ENCODE data around the gene PODN. TPM values are rescaled to one million over a fixed set of nuclear protein-coding genes. Genes with fewer than 3 reads are reported as not detected.

The PODN gene
- total and polyA plus RNA-seq, 5 experiments from 2014 or later, result 0.35 TPM; not detected in 4

DNA sequence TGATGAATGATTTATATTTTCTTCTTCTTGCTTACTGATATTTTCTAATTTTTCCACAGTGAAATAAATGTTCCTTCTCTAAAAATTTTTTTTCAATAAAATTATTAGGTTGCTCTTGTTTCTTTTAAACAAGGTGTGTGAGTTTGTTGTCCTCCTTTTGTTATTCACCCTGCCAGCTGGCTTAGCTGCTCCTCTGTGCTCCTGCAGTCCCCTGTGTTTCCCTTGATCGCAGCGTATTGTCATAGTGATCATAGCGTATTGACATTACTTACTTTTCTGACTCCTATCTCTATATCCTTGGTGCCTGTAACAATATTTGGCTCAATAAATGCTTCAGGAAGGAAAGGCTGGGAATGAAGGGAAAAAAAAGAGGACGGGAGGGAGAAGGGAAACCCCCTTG lies 24.9 kb upstream of the PODN start:
- H3K27ac Mint-ChIP-seq, result no peak overlapping the region
- no peaks in the 10 kb centered on the region for H3K9me3 Mint-ChIP-seq

DNA sequence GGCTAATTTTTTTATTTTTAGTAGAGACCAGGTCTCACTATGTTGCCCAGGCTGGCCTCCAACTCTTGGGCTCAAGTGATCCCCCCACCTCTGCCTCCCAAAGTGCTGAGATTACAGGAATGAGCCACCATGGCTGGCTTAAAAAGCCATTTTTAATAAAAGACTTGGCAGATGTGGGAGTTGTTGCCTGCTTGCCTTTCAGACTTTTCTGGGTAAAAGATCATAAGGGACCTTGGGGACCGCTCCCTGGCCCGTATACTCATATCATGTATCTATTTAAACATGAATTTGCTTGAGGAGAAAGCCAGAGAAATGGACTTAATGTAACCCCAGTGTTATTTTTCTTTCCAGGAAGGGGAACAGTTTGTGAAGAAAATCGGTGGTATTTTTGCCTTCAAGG lies 23.4 kb upstream of the PODN start:
- Mint-ChIP-seq H3K9me3 (no peaks in the 10 kb centered on the region), H3K4me3 (no peak overlapping the region), H3K27me3 (no peaks in the 10 kb centered on the region), H3K36me3 (peaks cover 7 to 63% (median 27%) of the 10 kb centered on the region in 3 donors), H3K4me1 (peaks cover 0 to 8% (median 1%) of the 10 kb centered on the region in 4 donors), H3K27ac (peak overlapping the region in 1 of 10 donors; percentile 57)
- no peak for DNase-seq
- POLR2A ChIA-PET, result no interaction called here
- ATAC-seq, result no peak

More for the DNA sequence above, 24.9 kb upstream of the PODN start:
- ATAC-seq (no peak), DNase-seq (no peak)
- peaks cover 7 to 62% (median 31%) of the 10 kb centered on the region in 3 donors for H3K36me3 Mint-ChIP-seq
- H3K4me1 Mint-ChIP-seq, result peaks cover 2 to 12% (median 4%) of the 10 kb centered on the region in 4 donors
- POLR2A ChIA-PET, result no interaction called here
- H3K27me3 Mint-ChIP-seq, result no peaks in the 10 kb centered on the region
- H3K4me3 Mint-ChIP-seq, result no peak overlapping the region

GRCh38 chr1:53043271-53043670 lies 18.7 kb upstream of the PODN start:
- DNase-seq (no peak), ATAC-seq (no peak)
- H3K27ac Mint-ChIP-seq, result no peak overlapping the region
- H3K27me3 Mint-ChIP-seq, result no peaks in the 10 kb centered on the region
- H3K4me3 Mint-ChIP-seq, result no peak overlapping the region
- H3K9me3 Mint-ChIP-seq, result no peaks in the 10 kb centered on the region
- peaks cover 0 to 9% (median under 1%) of the 10 kb centered on the region in 4 donors for H3K4me1 Mint-ChIP-seq
- POLR2A ChIA-PET, result no interaction called here
- peaks cover 7 to 79% (median 24%) of the 10 kb centered on the region in 3 donors for H3K36me3 Mint-ChIP-seq

DNA sequence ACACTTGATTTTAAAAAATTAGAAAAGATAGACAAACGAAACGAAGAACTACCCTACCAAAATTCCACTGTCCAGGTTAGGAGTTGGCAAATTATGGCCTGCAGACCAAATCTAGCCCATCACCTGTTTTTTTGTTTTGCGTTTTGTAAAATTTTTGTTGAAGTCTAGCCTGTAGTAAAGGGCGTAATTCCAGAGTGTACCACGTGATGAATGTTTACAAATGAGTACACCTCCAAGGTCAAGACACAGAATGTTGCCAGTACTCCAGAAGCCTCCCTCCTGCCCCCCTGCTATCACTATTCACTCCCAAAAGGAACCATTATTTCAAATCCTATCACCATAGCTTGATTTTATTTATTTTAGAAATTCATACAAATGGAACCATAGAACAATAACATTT lies 17.1 kb upstream of the PODN start:
- H3K9me3 Mint-ChIP-seq, result no peaks in the 10 kb centered on the region
- peaks cover 0 to 8% (median under 1%) of the 10 kb centered on the region in 4 donors for H3K4me1 Mint-ChIP-seq
- peaks cover 3 to 80% (median 13%) of the 10 kb centered on the region in 3 donors for H3K36me3 Mint-ChIP-seq
- ATAC-seq (no peak), DNase-seq (no peak)
- POLR2A ChIA-PET, result no interaction called here
- H3K27me3 Mint-ChIP-seq, result no peaks in the 10 kb centered on the region
- H3K4me3 Mint-ChIP-seq, result no peak overlapping the region
- H3K27ac Mint-ChIP-seq, result peak overlapping the region in 1 of 10 donors; percentile 31

- Mint-ChIP-seq H3K4me1 (peaks cover 0 to 2% (median under 1%) of the 10 kb centered on the region in 4 donors), H3K4me3 (no peak overlapping the region), H3K27ac (peak overlapping the region in 3 of 10 donors; percentile 30 to 49 (median 44)), H3K36me3 (peaks cover 0 to 77% (median 16%) of the 10 kb centered on the region in 3 donors), H3K9me3 (no peaks in the 10 kb centered on the region), H3K27me3 (no peaks in the 10 kb centered on the region)
- DNase-seq (no peak), ATAC-seq (no peak)
- POLR2A ChIA-PET, result no interaction called here
Measured at GRCh38 chr1:53046930-53047329, 15.1 kb upstream of the PODN start.

- peaks cover 0 to 2% (median under 1%) of the 10 kb centered on the region in 4 donors for H3K4me1 Mint-ChIP-seq
- peaks cover 0 to 78% (median 27%) of the 10 kb centered on the region in 3 donors for H3K36me3 Mint-ChIP-seq
- no peaks in the 10 kb centered on the region for H3K27me3 Mint-ChIP-seq
- DNase-seq, result no peak
- no peak for ATAC-seq
- peak overlapping the region in 3 of 10 donors; percentile 1 to 61 (median 30) for H3K27ac Mint-ChIP-seq
- no peak overlapping the region for H3K4me3 Mint-ChIP-seq
- H3K9me3 Mint-ChIP-seq, result no peaks in the 10 kb centered on the region
- POLR2A ChIA-PET, result no interaction called here
Measured at GRCh38 chr1:53047737-53048736, 14.0 kb upstream of the PODN start.

DNA sequence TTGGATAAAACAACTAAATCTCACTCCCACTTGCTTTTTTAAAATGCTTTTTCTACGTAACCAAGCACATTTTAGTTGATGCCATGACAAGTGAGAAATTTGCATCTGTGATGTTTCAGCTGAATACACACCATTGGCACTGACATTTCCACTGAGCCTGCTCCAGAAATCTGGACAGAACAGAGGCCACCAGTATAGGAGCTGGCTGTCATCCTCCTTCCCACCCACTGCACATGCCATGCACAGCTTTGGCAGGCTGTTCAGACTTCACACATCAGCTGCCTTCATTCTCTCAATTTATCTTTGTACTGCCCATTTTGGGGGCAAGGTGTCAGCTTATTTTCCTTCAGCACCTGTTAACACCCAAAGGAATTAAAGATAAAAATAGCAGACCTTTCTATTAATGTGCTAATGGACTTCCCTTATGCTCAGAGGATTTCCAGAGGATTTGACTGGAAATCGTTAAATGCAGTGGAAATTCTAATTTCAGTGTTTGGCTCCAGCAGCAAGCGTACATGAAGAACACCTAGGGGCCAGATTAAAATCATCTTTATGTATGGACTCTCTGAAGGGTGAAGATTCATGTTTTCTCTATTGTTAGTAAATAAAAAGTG lies 12.9 kb upstream of the PODN start:
- no peak overlapping the region for H3K4me3 Mint-ChIP-seq
- no peaks in the 10 kb centered on the region for H3K9me3 Mint-ChIP-seq
- H3K27me3 Mint-ChIP-seq, result no peaks in the 10 kb centered on the region
- H3K36me3 Mint-ChIP-seq, result peaks cover 0 to 85% (median 30%) of the 10 kb centered on the region in 3 donors
- POLR2A ChIA-PET, result no interaction called here
- H3K4me1 Mint-ChIP-seq, result peaks cover 0 to 2% (median under 1%) of the 10 kb centered on the region in 4 donors
- H3K27ac Mint-ChIP-seq, result no peak overlapping the region
- no peak for DNase-seq
- no peak for ATAC-seq

DNA sequence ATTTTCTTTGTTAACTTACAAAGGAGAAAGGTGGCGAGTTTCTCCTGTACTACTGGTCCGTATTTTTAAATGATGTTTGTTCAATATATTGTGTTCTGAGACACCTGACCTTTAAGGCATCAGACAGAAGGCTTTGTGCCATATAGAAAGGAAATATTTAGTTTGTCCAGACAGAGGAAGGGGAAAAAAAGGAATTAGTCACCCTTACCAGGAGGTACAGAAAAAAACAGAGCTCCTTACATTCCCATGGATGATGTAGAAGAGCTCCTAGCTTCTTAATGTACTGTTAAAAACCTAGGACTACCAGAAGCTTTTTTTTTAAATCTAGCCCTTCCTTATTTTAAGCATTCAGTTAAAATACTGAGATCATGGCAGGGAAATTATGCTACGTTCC lies 12.4 kb upstream of the PODN start:
- DNase-seq (no peak), ATAC-seq (no peak)
- POLR2A ChIA-PET, result no interaction called here
- Mint-ChIP-seq H3K27ac (no peak overlapping the region), H3K4me1 (peaks cover 0 to 2% (median under 1%) of the 10 kb centered on the region in 4 donors), H3K27me3 (no peaks in the 10 kb centered on the region), H3K9me3 (no peaks in the 10 kb centered on the region), H3K36me3 (peaks cover 0 to 83% (median 31%) of the 10 kb centered on the region in 3 donors), H3K4me3 (no peak overlapping the region)

DNA sequence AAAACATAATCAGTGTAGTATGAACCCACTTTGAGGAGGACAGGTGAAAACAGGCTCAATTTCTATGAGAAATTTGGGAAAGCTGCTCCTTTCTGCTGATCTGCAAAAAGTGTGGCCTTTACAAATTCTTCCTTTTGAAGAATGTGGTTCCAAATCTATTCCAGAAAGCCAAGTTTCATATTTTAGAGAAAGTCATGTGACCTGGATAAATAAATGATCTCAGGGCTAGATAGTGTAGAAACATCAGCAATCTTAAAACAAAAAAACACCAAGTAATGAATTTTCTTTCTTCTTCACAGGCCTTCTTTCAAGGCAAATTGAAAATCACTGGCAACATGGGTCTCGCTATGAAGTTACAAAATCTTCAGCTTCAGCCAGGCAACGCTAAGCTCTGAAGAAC lies 11.7 kb upstream of the PODN start:
- peaks cover 0 to 82% (median 33%) of the 10 kb centered on the region in 3 donors for H3K36me3 Mint-ChIP-seq
- no peak overlapping the region for H3K4me3 Mint-ChIP-seq
- no peaks in the 10 kb centered on the region for H3K27me3 Mint-ChIP-seq
- no peaks in the 10 kb centered on the region for H3K9me3 Mint-ChIP-seq
- DNase-seq, result no peak
- POLR2A ChIA-PET, result no interaction called here
- peaks cover 0 to 2% (median under 1%) of the 10 kb centered on the region in 4 donors for H3K4me1 Mint-ChIP-seq
- ATAC-seq, result no peak
- H3K27ac Mint-ChIP-seq, result peak overlapping the region in 1 of 10 donors; percentile 57

DNA sequence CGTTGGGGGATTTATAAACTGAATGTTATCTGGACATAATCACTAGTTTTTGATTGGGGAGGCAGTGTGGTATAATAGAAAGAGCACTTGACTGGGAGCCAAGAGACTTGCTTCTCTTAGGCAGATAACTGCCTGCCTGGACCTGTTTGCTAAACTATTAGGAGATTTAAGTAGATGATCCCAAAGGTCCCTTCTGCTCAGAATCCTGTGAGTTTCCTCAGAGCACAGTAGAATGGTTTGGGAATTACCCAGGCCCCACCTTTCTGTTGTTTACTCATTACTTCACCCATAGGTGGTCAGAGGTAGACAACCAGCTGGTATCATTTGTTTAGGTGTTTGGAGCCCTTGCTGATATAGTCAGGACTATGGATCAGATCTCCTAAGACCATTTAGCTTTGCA lies 10.3 kb upstream of the PODN start:
- Mint-ChIP-seq H3K4me1 (peaks cover 0 to 2% (median 0%) of the 10 kb centered on the region in 4 donors), H3K36me3 (peaks cover 0 to 71% (median 30%) of the 10 kb centered on the region in 3 donors), H3K9me3 (no peaks in the 10 kb centered on the region), H3K27ac (no peak overlapping the region), H3K27me3 (no peaks in the 10 kb centered on the region), H3K4me3 (no peak overlapping the region)
- no peak for ATAC-seq
- DNase-seq, result no peak
- POLR2A ChIA-PET, result no interaction called here

GRCh38 chr1:53057127-53057526 lies 4.9 kb upstream of the PODN start:
- Mint-ChIP-seq H3K9me3 (no peaks in the 10 kb centered on the region), H3K27me3 (peaks cover 0 to 17% (median 5%) of the 10 kb centered on the region in 5 donors), H3K27ac (no peak overlapping the region), H3K4me1 (peaks cover 0 to 2% (median 1%) of the 10 kb centered on the region in 4 donors), H3K36me3 (peaks cover 0 to 26% (median 15%) of the 10 kb centered on the region in 3 donors), H3K4me3 (no peak overlapping the region)
- ATAC-seq (no peak), DNase-seq (no peak)
- POLR2A ChIA-PET, result no interaction called here

DNA sequence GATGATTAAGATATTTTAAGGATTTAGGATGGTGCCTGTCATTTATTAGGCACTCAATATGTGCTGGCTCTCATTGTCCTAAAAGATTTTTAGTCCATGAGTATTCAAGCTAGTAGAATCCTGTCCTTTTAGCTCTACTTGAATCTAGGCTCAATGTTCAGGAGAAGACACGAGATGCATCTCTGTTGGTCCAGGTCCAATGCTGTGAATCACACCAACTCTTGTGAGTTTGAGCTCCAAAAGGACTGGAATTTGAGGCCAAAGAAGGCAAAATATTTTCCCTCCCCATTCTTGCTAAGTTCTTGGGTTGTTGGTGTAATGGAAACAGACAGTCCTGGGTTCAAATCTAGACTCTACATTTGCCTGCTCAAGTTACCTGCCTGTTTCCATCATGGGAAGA lies 1.4 kb upstream of the PODN start:
- Mint-ChIP-seq H3K4me3 (peak overlapping the region in 2 of 10 donors; percentile 24 to 71), H3K27ac (no peak overlapping the region), H3K4me1 (peaks cover 8 to 20% (median 13%) of the 10 kb centered on the region in 4 donors), H3K27me3 (peaks cover 17 to 49% (median 25%) of the 10 kb centered on the region in 5 donors), H3K36me3 (peaks cover 0 to 2% (median 0%) of the 10 kb centered on the region in 3 donors), H3K9me3 (peaks cover 0 to 3% (median 0%) of the 10 kb centered on the region in 9 donors)
- DNase-seq (no peak), ATAC-seq (no peak)
- POLR2A ChIA-PET, result no interaction called here
